LNCaP clone FGC (cell line): ENCODE results near the gene SMIM22.

Experiments used
- DNase-seq: peaks from one replicate; pipeline ENCODE4 v3.0.0-alpha.2; 2011; ENCODE audit warnings: low read depth
- H3K4me3 ChIP-seq: 2 replicates; pipeline ENCODE4 v1.5.1; 2011; ENCODE audit warnings: mild to moderate bottlenecking, low read depth, low read length, control low read depth
- CTCF ChIP-seq: IDR thresholded peaks from 2 replicates; pipeline ENCODE4 v1.5.1; 2012; ENCODE audit warnings: mild to moderate bottlenecking; ENCODE audit not compliant: control insufficient read depth, insufficient read depth; ENCODE audit errors: extremely low read depth

The SMIM22 gene

GRCh38 chr16:4795181-4795827 lies at the start of gene SMIM22:
Gene SMIM22 (plus strand): TSS chr16:4795369. CDS start chr16:4795735, 366 bp downstream.
- DNase-seq, result no peak
- no peak for TF ChIP-seq CTCF
- H3K4me3 ChIP-seq, result no peak within 1 kb of the TSS

DNA sequence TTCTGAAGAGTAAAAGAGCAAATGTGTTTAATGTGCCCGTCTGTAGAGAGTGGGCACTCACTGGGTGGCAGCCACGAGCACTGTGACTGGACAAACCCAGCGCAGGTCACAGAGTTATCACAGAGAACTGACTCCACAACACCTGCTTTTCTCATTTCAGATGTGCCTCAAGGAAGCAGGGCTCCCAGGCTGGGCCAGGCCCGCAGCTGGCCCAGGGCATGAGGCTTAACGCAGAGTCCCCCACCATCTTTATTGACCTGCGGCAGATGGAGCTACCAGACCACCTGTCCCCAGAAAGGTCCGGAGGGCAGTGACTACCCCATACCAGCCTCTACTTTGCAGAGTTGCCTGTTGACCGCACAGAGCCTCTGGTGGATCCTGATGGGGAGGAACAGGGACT lies 49.0 kb upstream of the SMIM22 start:
- TF ChIP-seq CTCF, result no peak

GRCh38 chr16:4746991-4747574 lies 48.1 kb upstream of the SMIM22 start:
- no peak for DNase-seq
- TF ChIP-seq CTCF, result no peak

More for the DNA sequence above, 49.0 kb upstream of the SMIM22 start:
- no peak overlapping the region for H3K4me3 ChIP-seq
- DNase-seq, result no peak

DNA sequence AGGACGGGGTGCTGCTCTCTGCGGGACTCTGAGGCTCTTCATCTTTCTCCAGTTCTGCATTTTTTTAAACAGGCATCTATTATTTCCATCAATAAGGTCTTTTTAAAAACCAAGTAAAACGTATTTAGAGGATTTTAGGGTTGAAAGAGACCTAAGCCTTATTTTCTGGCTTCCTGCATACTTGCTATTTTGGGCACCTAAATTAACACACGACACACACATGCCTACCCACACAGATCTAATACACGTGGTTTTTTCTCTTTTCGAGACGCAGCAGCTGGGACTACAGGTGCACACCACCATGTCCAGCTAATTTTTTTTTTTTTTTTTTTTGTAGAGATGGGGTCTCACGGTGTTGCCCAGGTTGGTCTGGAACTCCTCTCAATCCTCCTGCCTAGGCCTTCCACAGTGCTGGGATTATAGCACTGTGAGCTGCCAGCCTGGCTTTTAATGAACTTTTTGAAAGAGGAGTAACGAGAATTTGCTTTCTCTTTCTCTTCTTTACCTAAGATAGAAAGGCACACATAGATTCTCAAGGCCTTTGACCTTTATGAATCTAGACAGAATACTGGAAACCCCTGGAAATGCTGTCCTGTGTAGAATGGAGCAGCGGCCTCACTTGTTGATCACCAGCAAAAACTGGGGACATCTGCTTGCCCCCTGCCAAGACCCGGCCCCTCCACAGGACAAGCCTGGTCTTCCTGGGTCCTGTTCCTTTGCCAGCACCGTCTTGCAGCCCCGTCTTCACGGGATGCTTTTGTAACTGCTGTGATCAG lies 47.1 kb upstream of the SMIM22 start:
- TF ChIP-seq CTCF, result no peak
- no peak overlapping the region for H3K4me3 ChIP-seq

More at GRCh38 chr16:4746991-4747574, 48.1 kb upstream of the SMIM22 start:
- no peak overlapping the region for H3K4me3 ChIP-seq

DNA sequence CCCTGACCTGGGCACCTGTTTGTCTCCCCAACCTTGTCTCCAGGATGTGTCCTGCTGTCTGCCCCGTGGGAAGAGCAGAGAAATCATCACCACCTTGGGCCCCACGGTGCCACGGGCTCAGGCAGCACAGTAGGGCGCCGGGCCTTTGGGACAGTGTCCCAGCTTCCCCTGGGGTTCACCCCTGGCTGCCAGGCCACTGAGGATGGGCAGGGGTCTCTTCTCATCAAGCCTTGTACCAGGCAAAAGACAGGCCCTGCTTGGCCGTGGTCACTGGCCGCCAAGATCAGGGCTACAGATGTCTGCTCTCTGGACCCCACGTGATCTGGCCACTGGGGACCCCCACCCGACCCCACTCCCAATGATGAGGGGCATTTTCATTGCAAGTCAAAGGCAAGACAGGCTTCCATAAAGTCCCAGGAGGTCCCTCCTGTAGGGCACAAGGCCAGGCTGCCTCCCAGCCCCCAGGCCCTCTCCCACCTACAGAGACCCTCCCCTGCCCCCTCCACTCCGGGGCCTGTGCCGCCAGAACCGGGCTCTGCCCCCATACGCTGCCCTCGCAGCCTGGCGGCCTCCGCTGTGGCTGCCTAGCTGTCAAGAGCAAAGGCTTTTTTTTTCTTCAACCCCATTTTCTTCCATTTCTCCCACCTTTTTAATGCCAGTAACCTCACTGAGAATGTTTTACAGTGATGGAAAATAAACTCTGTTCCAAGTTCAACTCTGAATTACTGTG lies 46.3 kb upstream of the SMIM22 start:
- no peak overlapping the region for H3K4me3 ChIP-seq
- TF ChIP-seq CTCF, result no peak
- no peak for DNase-seq

More for the DNA sequence above, 47.1 kb upstream of the SMIM22 start:
- no peak for DNase-seq

GRCh38 chr16:4749700-4750257 lies 45.4 kb upstream of the SMIM22 start:
- no peak overlapping the region for H3K4me3 ChIP-seq
- TF ChIP-seq CTCF, result no peak
- DNase-seq, result no peak
